ENCODE measurements around the gene PDLIM5. TPM values are rescaled to one million over a fixed set of nuclear protein-coding genes. Genes with fewer than 3 reads are reported as not detected.
"Not testable (repeated sequence)": the region's sequence is repeated elsewhere in the genome, so short reads cannot be mapped to it uniquely, and the experiment has no call there.

PDLIM5 gene
- total RNA-seq, 1 donor from 2014 or later: 142 TPM

GRCh38 chr4:94463771-94464170, 12.0 kb downstream of the PDLIM5 start:
- peak; percentile 70 for ATAC-seq

- no peak for ATAC-seq
Observed at GRCh38 chr4:94466371-94466770, 14.6 kb downstream of the PDLIM5 start.

- no peak for ATAC-seq
Observed at GRCh38 chr4:94466923-94467322, 15.2 kb downstream of the PDLIM5 start.

- peak; percentile 36 for ATAC-seq
Observed at GRCh38 chr4:94468093-94468769, 16.5 kb downstream of the PDLIM5 start.

GRCh38 chr4:94469221-94469784, 17.6 kb downstream of the PDLIM5 start:
- no peak for ATAC-seq

GRCh38 chr4:94470132-94470531, 18.4 kb downstream of the PDLIM5 start:
- ATAC-seq: no peak

- ATAC-seq: not testable (repeated sequence)
Observed at GRCh38 chr4:94470782-94471181, 19.0 kb downstream of the PDLIM5 start.

- ATAC-seq: no peak
Observed at GRCh38 chr4:94472056-94472826, 20.5 kb downstream of the PDLIM5 start.

GRCh38 chr4:94475050-94475449, 23.3 kb downstream of the PDLIM5 start:
- ATAC-seq: no peak

GRCh38 chr4:94475794-94476193, 24.1 kb downstream of the PDLIM5 start:
- ATAC-seq: no peak

- no peak for ATAC-seq
Observed at GRCh38 chr4:94477227-94477626, 25.5 kb downstream of the PDLIM5 start.

GRCh38 chr4:94478805-94479204, 27.1 kb downstream of the PDLIM5 start:
- not testable (repeated sequence) for ATAC-seq

GRCh38 chr4:94479358-94480141, 27.8 kb downstream of the PDLIM5 start:
- no peak for ATAC-seq

GRCh38 chr4:94480362-94480951, 28.7 kb downstream of the PDLIM5 start:
- no peak for ATAC-seq

GRCh38 chr4:94483895-94484294, 32.2 kb downstream of the PDLIM5 start:
- ATAC-seq: no peak

- ATAC-seq: no peak
Observed at GRCh38 chr4:94484818-94485217, 33.1 kb downstream of the PDLIM5 start.

- no peak for ATAC-seq
Observed at GRCh38 chr4:94486372-94486801, 34.6 kb downstream of the PDLIM5 start.

GRCh38 chr4:94488670-94489069, 36.9 kb downstream of the PDLIM5 start:
- ATAC-seq: peak; percentile 95

- ATAC-seq: peak; percentile 26
Observed at GRCh38 chr4:94489098-94489497, 37.4 kb downstream of the PDLIM5 start.

GRCh38 chr4:94490437-94490836, 38.7 kb downstream of the PDLIM5 start:
- no peak for ATAC-seq

GRCh38 chr4:94491322-94491721, 39.6 kb downstream of the PDLIM5 start:
- ATAC-seq: no peak

- no peak for ATAC-seq
Observed at GRCh38 chr4:94495408-94495807, 43.7 kb downstream of the PDLIM5 start.

- no peak for ATAC-seq
Observed at GRCh38 chr4:94497690-94498089, 45.9 kb downstream of the PDLIM5 start.
